OCI-M2 (cell line): Measurements from ENCODE around the gene GPR18.
"Not testable (repeated sequence)": the region's sequence is repeated elsewhere in the genome, so short reads cannot be mapped to it uniquely, and the experiment has no call there.

Experiments used
- DNase-seq: peaks from one replicate; lab custom pipeline; 2025; ENCODE audit not compliant: unreplicated experiment; lab: John Stamatoyannopoulos, UW

GPR18 gene

DNA sequence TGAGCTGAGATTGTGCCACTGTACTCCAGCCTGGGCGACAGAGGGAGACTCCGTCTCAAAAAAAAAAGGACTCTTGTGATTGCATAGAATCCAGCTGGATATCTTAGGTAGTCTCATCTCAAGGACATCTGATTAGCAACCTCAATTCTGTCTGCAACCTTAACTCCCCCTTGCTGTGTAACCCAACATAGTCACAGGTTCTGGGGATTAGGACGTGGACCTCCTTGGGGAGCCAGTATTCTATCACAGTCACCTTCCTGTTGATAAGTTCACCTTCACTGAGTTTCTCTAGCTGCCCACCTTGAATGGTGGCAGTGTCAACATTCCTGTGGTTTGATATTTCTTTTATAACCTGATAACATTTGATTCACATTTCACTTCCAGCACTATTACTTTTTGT is 27.2 kb downstream of the GPR18 start:
- no peak for DNase-seq

DNA sequence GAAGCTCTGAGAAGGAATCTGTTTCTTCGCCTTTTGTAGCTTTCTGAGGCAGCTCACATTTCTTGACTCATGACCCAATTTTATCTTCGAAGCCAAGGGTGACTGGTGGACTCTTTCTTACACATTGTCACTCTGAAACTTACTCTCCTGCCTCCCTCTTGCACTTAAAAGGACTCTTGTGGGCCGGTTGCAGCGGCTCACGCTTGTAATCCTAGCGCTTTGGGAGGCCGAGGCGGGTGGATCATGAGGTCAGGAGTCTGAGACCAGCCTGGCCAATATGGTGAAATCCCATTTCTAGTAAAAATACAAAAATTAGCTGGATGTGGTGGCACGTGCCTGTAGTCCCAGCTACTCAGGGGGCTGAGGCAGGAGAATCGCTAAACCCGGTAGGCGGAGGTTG is 27.6 kb downstream of the GPR18 start:
- not testable (repeated sequence) for DNase-seq

- DNase-seq = no peak
Measured at GRCh38 chr13:99228737-99229691, 29.2 kb downstream of the GPR18 start.

DNA sequence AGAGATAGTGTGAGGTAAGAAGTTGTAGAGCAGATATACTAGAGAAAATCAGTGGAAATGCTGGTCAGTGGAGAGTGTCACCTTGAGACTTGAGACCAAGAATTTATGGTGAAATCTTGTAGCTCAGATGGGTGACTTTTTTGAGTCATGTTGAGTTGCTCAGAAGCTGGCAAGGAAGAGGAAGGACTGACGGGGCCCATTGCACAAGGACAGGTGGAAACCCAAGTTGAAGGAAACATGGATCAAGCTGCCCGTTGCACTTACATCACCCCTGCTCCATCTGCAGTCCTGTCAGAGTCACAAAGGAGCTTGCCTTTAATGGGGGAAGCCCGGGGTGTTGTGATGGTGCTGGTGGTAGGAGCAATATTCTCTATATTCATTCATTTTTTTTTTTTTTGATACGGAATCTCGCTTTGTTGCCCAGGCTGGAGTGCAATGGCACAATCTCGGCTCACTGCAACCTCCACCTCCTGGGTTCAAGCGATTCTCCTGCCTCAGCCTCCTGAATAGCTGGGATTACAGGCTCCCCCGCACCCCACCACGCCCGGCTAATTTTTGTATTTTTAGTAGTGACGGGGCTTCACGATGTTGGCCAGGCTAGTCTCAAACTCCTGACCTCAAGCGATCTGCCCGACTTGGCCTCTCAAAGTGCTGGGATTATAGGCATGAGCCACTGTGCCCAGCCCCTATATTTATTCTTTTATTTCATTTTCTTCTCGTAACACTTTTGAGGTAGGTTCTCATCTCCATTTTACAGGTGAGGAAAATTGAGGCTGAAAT is 30.1 kb downstream of the GPR18 start:
- DNase-seq = no peak

- no peak for DNase-seq
Measured at GRCh38 chr13:99227331-99227900, 30.8 kb downstream of the GPR18 start.

- DNase-seq = no peak
Measured at GRCh38 chr13:99226513-99226912, 31.7 kb downstream of the GPR18 start.

- no peak for DNase-seq
Measured at GRCh38 chr13:99225078-99225477, 33.1 kb downstream of the GPR18 start.

GRCh38 chr13:99224021-99224420 is 34.2 kb downstream of the GPR18 start:
- no peak for DNase-seq

DNA sequence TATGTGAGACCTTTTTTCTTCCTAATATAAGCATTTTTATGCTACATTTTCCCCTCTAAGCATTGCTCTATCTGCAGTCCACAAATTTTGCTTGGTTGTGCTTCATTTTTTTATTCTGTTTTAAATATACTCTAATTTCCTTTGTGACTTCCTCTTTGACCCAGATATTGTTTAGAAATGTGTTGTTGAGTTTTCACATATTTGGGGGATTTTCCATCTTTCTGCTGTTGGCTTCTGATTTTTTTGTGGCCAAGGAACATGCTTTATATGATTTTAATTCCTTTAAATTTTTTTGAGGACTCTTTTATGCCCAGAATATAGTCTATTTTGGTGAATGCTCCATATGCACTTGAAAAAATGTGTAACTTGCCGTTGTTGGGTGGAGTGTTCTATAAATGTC is 34.6 kb downstream of the GPR18 start:
- no peak for DNase-seq

DNA sequence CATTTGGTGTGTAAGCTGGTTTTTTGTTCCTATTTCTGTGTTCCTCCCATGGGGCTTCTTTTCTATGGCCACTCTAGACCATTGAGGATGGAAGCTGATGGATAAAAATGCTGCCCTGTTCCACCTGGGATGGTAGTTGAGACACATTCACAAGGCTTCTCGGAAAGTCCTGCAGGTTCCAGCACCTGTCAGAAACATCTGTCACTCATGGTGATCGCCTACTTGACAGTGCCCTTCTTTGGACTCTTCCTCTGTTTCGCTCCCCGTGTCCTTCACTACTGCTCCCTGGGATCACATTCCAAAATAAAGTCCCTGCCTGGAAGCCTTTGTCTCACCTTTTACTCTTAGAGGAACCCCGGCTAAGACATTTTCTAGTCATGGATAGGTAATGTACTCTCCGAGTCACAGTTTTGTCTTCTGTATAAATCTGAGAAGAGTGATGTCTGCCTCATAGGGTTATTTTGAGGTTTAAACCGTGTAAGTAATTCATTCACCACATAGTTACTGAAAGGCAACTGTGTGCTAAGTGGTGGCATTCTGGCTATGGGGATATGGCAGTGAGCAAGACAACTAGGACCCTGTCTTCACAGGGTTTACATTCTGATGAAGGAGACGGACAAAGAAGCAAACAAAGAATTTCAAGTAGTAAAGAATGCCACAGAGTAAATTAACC is 36.5 kb downstream of the GPR18 start:
- no peak for DNase-seq

GRCh38 chr13:99220199-99220935 is 37.8 kb downstream of the GPR18 start:
- DNase-seq = no peak

GRCh38 chr13:99218969-99219368 is 39.2 kb downstream of the GPR18 start:
- DNase-seq = no peak

GRCh38 chr13:99218545-99218944 is 39.6 kb downstream of the GPR18 start:
- no peak for DNase-seq

- no peak for DNase-seq
Measured at GRCh38 chr13:99218126-99218525, 40.1 kb downstream of the GPR18 start.

- no peak for DNase-seq
Measured at GRCh38 chr13:99217461-99218110, 40.6 kb downstream of the GPR18 start.

GRCh38 chr13:99215184-99215830 is 42.9 kb downstream of the GPR18 start:
- no peak for DNase-seq

- DNase-seq = no peak
Measured at GRCh38 chr13:99214731-99215130, 43.4 kb downstream of the GPR18 start.

DNA sequence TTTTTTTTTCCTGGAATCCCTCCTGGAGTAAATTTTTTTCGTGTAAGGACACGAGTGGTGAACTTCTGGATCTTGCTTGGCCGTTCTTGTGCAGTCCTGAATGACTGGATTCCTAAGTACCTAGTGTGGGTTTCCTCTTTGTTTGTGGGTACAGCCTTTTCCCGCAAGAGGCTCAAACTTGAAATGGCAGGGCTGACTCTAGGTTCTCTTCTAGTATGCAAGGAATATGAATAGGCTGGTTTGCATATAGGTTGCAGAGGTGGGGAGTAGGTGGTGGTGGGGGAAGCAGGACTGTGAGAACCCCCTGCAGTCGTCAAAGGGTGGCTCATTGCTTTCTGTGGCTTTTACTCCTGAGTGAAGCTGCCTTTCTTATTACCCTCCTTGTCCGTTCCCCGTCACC is 43.9 kb downstream of the GPR18 start:
- no peak for DNase-seq

DNA sequence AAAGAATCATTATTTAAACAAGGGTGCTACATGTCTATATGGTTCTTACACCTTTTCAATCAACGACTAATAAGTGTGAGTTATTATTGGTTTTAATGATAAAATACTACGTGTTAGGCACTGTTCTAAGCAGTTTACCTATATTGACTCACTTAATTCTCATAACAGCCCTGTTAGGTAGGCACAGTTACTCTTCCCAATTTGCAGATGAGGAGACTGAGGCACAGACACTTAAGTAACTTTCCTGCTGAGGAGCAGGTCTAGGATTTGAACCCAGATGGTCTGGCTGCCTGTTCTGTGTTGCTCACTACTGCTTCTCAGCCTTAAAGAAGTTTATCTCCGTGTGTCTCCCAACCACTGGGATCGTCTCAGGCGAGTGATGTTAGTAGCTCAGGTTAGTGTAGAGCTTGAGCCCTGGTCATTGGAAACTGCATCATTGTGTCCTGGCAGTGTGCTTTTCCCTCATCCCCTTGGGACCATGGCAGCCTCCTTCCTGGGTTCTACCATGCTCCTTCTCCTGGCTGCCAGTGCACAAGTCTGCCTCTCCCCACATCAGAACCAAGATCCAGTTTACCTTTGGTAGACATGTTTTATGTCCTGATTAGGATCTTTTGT is 46.7 kb downstream of the GPR18 start:
- no peak for DNase-seq
